Measurements from ENCODE around the gene HIVEP3. TPM values are rescaled to one million over a fixed set of nuclear protein-coding genes. Genes with fewer than 3 reads are reported as not detected.
A peak's percentile ranks its signal among the peaks of the same experiment; 100 is the strongest.

HIVEP3 gene
- 1 to 10 TPM in 3 of 4 donors, under 1 TPM in 1; 0.67 to 3.8 (median 1.8) TPM for polyA plus RNA-seq
- long read RNA-seq, donor 1 = 0 reads
- long read RNA-seq, donor 2 = 0 reads
- long read RNA-seq, donor 3 = 0 reads
- long read RNA-seq, donor 4 = 0 reads
- long read RNA-seq, donor 5 = 0 reads
- long read RNA-seq, donor 6 = 0 reads
- long read RNA-seq, donor 7 = 0 reads
- long read RNA-seq, donor 8 = 0 reads
- long read RNA-seq, donor 9 = 0 reads
- long read RNA-seq, donor 10 = 0 reads

DNA sequence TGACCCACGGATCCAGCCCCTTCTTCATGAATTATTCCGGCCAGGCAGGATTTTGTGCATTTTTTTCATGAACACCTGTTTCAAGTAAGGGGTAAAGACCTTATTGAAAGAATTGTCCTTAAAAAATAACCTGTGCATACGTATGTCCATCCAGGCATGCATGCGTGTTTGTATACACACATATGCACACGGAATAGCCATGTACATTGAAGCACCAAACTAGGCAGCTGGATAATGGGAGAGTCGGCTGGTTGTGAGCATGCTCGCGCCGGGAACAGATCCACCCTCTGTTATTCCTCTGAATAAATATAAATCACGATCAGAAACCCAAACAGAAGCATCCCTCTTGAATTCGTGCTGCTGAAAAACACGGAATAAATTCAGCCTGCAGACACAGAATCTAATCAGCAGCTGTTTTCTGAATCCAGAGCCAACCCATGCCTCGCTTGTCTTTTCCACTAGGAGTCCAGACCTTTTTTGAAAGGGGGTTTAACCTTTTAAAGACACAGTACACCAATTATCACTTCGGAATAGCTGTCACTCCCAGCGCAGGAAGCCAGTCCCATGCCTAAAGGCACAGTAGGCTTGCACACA, at the start of gene HIVEP3:
HIVEP3 (minus strand) TSS at position 473 of the 594 bp plus-strand sequence.
- Histone ChIP-seq H3K36me3 (ENCODE audit: control insufficient read depth in 3 of 3, insufficient read depth in 2 of 3, low read depth in 1 of 3, low read length in 3 of 3) (no peaks in the 10 kb centered on the region), H3K27me3 (ENCODE audit: control insufficient read depth in 3 of 3, insufficient read depth in 3 of 3, low read length in 3 of 3) (peaks cover 0 to 45% (median 0%) of the 10 kb centered on the region in 3 donors), H3K9me3 (ENCODE audit: control insufficient read depth in 2 of 2, insufficient read depth in 1 of 2, low read depth in 1 of 2, low read length in 1 of 2) (no peaks in the 10 kb centered on the region), H3K27ac (ENCODE audit: low read depth in 1 of 3, low read length in 2 of 3) (peak within 1 kb of the TSS in 2 of 3 donors; percentile 53 to 74), H3K4me3 (ENCODE audit: low read depth in 1 of 3, low read length in 3 of 3) (peak within 1 kb of the TSS in 2 of 3 donors; percentile 38 to 55), H3K4me1 (ENCODE audit: control insufficient read depth in 3 of 3, insufficient read depth in 2 of 3, low read depth in 1 of 3, low read length in 2 of 3) (peaks cover 0 to 7% (median 0%) of the 10 kb centered on the region in 3 donors)
- no peak for FAIRE-seq
- WGBS, 3 donors = 8 to 26% (median 19%) methylated on average over 15 of the region's 15 CpGs
- peak in 1 of 2 donors; percentile 11 for DNase-seq

DNA sequence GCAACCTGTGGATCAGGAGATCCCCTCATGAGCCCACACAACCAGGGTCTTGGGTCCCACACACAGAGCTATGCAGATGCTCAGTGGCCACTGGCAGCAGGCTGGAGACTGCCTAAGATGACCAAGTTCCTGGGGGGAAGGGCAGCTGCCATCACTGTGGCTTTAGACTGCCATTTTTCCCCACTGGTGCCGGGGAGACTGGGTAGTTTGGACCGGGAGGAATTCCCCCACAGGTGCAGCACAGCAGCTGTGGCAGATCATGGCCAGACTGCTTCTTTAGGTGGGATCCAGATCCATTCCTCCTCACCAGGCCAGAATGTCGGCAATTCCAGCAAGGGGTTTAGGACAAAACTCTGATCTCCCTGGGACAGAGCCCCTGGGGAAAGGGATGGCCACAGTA, 45.7 kb upstream of the HIVEP3 start:
- H3K27me3 ChIP-seq (ENCODE audit: control insufficient read depth in 3 of 3, insufficient read depth in 3 of 3, low read length in 3 of 3) = no peaks in the 10 kb centered on the region
- no peak overlapping the region for H3K4me3 ChIP-seq (ENCODE audit: low read depth in 1 of 3, low read length in 3 of 3)
- H3K36me3 ChIP-seq (ENCODE audit: control insufficient read depth in 3 of 3, insufficient read depth in 2 of 3, low read depth in 1 of 3, low read length in 3 of 3) = no peaks in the 10 kb centered on the region
- DNase-seq (no peak), FAIRE-seq (no peak)
- H3K4me1 ChIP-seq (ENCODE audit: control insufficient read depth in 3 of 3, insufficient read depth in 2 of 3, low read depth in 1 of 3, low read length in 2 of 3) = no peaks in the 10 kb centered on the region
- H3K9me3 ChIP-seq (ENCODE audit: control insufficient read depth in 2 of 2, insufficient read depth in 1 of 2, low read depth in 1 of 2, low read length in 1 of 2) = no peaks in the 10 kb centered on the region
- 84 to 90% (median 88%) methylated on average over 3 of the region's 3 CpGs for WGBS, 3 donors
- H3K27ac ChIP-seq (ENCODE audit: low read depth in 1 of 3, low read length in 2 of 3) = no peak overlapping the region

DNA sequence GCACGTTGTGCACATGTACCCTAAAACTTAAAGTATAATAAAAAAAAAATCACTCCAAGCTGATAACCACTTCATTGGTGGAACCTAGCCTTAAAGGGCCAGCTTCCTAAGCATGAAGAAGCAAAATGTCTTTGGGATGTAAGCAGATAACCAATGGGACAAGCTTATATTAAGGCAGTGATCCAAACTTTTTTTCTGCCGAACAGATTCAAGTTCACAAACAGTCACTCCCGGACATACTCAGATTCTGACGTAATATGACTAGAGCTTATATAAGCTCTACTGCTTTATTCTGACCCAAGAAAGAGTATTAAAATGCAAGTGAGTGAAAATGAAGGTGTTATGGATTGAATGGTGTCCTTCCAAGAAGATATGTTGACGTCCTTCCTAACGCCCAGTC, 44.9 kb upstream of the HIVEP3 start:
- 67 to 79% (median 76%) methylated on average over 6 of the region's 6 CpGs for WGBS, 3 donors
- Histone ChIP-seq H3K27me3 (ENCODE audit: control insufficient read depth in 3 of 3, insufficient read depth in 3 of 3, low read length in 3 of 3) (no peaks in the 10 kb centered on the region), H3K4me1 (ENCODE audit: control insufficient read depth in 3 of 3, insufficient read depth in 2 of 3, low read depth in 1 of 3, low read length in 2 of 3) (no peaks in the 10 kb centered on the region), H3K4me3 (ENCODE audit: low read depth in 1 of 3, low read length in 3 of 3) (no peak overlapping the region), H3K9me3 (ENCODE audit: control insufficient read depth in 2 of 2, insufficient read depth in 1 of 2, low read depth in 1 of 2, low read length in 1 of 2) (no peaks in the 10 kb centered on the region), H3K36me3 (ENCODE audit: control insufficient read depth in 3 of 3, insufficient read depth in 2 of 3, low read depth in 1 of 3, low read length in 3 of 3) (no peaks in the 10 kb centered on the region), H3K27ac (ENCODE audit: low read depth in 1 of 3, low read length in 2 of 3) (no peak overlapping the region)
- no peak for FAIRE-seq
- no peak for DNase-seq

DNA sequence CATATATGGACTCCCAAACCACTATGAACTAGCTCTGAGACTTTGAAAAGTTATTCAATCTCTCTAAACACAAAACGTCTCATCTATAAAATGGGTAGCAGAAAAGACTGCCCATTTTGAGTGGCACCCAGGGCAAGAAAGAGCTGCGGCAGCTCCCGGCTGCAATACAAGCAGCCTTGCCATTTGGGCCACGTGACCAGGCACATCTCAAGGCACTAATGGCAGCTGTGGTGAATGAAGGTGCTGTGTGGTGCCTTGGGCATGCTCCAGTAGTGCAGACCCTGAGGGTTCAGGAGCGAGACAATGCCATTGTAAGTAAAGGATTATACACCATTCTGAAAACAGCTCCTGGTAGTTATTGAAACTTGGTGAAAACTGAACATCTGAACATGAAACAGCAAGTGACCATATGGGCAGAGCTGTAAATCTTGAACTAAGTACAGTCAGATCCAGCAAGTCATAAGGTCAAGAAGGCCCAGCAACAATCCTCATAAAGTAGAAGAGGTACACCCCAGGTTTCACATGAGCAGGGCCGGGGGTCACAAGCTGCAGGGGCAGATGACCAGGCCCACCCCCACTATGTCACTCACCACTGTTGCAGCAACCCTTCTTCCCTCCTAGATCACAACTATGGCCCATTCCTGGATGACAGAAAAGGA, 39.4 kb upstream of the HIVEP3 start:
- FAIRE-seq (no peak), DNase-seq (no peak)
- H3K27me3 ChIP-seq (ENCODE audit: control insufficient read depth in 3 of 3, insufficient read depth in 3 of 3, low read length in 3 of 3) = no peaks in the 10 kb centered on the region
- no peak overlapping the region for H3K27ac ChIP-seq (ENCODE audit: low read depth in 1 of 3, low read length in 2 of 3)
- no peaks in the 10 kb centered on the region for H3K36me3 ChIP-seq (ENCODE audit: control insufficient read depth in 3 of 3, insufficient read depth in 2 of 3, low read depth in 1 of 3, low read length in 3 of 3)
- 71 to 88% (median 82%) methylated on average over 6 of the region's 6 CpGs for WGBS, 3 donors
- H3K4me1 ChIP-seq (ENCODE audit: control insufficient read depth in 3 of 3, insufficient read depth in 2 of 3, low read depth in 1 of 3, low read length in 2 of 3) = no peaks in the 10 kb centered on the region
- no peak overlapping the region for H3K4me3 ChIP-seq (ENCODE audit: low read depth in 1 of 3, low read length in 3 of 3)
- no peaks in the 10 kb centered on the region for H3K9me3 ChIP-seq (ENCODE audit: control insufficient read depth in 2 of 2, insufficient read depth in 1 of 2, low read depth in 1 of 2, low read length in 1 of 2)

DNA sequence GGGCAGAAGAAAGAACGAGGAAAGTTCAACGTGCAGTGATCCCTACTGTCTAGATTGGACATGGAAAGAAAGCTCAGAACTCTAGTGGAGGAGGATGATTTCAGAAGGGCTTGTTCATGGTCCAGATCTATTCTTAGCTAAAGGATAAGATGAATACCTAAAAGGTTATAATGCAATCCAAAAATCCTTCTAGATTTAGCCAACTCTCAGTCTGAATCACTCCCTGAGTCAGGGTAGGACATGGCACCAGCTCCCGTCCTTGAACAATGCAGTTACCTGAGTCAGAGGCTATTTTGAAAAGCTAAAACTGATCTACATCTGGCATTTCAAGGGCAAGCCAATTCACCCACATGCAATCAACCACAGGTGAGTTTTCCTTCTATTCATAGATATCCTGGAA, 38.8 kb upstream of the HIVEP3 start:
- Histone ChIP-seq H3K27ac (ENCODE audit: low read depth in 1 of 3, low read length in 2 of 3) (no peak overlapping the region), H3K36me3 (ENCODE audit: control insufficient read depth in 3 of 3, insufficient read depth in 2 of 3, low read depth in 1 of 3, low read length in 3 of 3) (no peaks in the 10 kb centered on the region), H3K27me3 (ENCODE audit: control insufficient read depth in 3 of 3, insufficient read depth in 3 of 3, low read length in 3 of 3) (no peaks in the 10 kb centered on the region), H3K4me3 (ENCODE audit: low read depth in 1 of 3, low read length in 3 of 3) (no peak overlapping the region), H3K4me1 (ENCODE audit: control insufficient read depth in 3 of 3, insufficient read depth in 2 of 3, low read depth in 1 of 3, low read length in 2 of 3) (no peaks in the 10 kb centered on the region), H3K9me3 (ENCODE audit: control insufficient read depth in 2 of 2, insufficient read depth in 1 of 2, low read depth in 1 of 2, low read length in 1 of 2) (no peaks in the 10 kb centered on the region)
- 81 to 90% (median 87%) methylated on average over 3 of the region's 3 CpGs for WGBS, 3 donors
- no peak for DNase-seq
- no peak for FAIRE-seq

DNA sequence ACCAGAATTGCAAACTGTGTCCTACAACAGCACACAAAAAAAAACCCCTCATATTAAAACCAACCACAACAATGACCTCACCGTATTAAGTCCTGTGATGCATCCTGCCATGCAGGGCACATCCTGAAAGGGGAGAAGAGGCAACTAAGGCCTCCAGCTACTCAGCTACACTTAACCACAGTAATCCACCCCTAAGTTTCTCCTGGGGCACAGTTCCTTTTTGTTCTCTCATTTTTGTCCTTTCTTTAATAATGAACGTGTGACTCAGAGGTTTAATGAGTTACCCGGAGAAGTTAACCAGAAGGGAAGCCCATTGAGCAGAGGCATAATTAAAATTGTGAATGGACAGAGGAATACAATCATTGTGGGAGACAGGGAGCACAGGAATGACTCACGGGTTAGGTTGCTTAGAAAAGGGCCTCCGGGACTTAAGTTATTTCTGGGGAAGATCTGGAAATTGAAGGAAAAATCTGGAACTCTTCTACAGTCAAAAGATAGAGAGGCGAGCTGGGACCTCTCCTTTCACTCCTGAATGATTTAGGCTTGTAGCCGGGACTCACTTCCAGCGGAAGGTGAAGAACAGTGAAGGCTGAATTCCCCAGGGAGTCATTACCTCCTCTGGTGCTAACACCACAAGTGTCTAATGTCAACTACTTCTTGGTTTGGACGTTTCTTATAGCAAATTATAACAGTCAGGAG, 36.9 kb upstream of the HIVEP3 start:
- Histone ChIP-seq H3K36me3 (ENCODE audit: control insufficient read depth in 3 of 3, insufficient read depth in 2 of 3, low read depth in 1 of 3, low read length in 3 of 3) (no peaks in the 10 kb centered on the region), H3K27ac (ENCODE audit: low read depth in 1 of 3, low read length in 2 of 3) (no peak overlapping the region), H3K27me3 (ENCODE audit: control insufficient read depth in 3 of 3, insufficient read depth in 3 of 3, low read length in 3 of 3) (no peaks in the 10 kb centered on the region), H3K9me3 (ENCODE audit: control insufficient read depth in 2 of 2, insufficient read depth in 1 of 2, low read depth in 1 of 2, low read length in 1 of 2) (no peaks in the 10 kb centered on the region), H3K4me1 (ENCODE audit: control insufficient read depth in 3 of 3, insufficient read depth in 2 of 3, low read depth in 1 of 3, low read length in 2 of 3) (no peaks in the 10 kb centered on the region), H3K4me3 (ENCODE audit: low read depth in 1 of 3, low read length in 3 of 3) (no peak overlapping the region)
- WGBS, 3 donors = 49 to 58% (median 55%) methylated on average over 9 of the region's 9 CpGs
- DNase-seq = no peak
- FAIRE-seq = no peak

DNA sequence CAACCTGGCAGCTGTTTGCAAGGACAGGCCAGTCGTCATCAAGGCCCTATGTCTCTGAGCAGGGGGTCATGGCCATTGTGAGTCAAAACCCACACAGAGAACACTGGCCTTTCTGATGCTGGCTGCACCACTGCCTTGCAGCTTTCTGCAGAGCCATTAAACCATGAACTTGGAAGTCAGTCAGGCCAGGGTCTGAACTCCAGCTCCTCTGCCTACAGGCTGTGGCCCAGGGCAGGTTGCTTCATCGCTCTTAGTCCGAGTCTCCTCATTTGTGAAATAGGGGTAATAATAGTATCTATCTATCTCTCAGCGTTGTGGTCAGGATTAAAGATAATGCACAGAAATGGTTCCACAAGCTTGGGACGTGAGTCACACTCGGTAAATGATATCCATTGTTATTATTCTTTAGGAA, 35.8 kb upstream of the HIVEP3 start:
- no peaks in the 10 kb centered on the region for H3K4me1 ChIP-seq (ENCODE audit: control insufficient read depth in 3 of 3, insufficient read depth in 2 of 3, low read depth in 1 of 3, low read length in 2 of 3)
- no peak for FAIRE-seq
- no peak overlapping the region for H3K4me3 ChIP-seq (ENCODE audit: low read depth in 1 of 3, low read length in 3 of 3)
- no peaks in the 10 kb centered on the region for H3K36me3 ChIP-seq (ENCODE audit: control insufficient read depth in 3 of 3, insufficient read depth in 2 of 3, low read depth in 1 of 3, low read length in 3 of 3)
- WGBS, 3 donors = 70 to 78% (median 71%) methylated on average over 6 of the region's 6 CpGs
- peaks cover 0 to 6% of the 10 kb centered on the region in 2 donors for H3K9me3 ChIP-seq (ENCODE audit: control insufficient read depth in 2 of 2, insufficient read depth in 1 of 2, low read depth in 1 of 2, low read length in 1 of 2)
- H3K27ac ChIP-seq (ENCODE audit: low read depth in 1 of 3, low read length in 2 of 3) = no peak overlapping the region
- no peak for DNase-seq
- no peaks in the 10 kb centered on the region for H3K27me3 ChIP-seq (ENCODE audit: control insufficient read depth in 3 of 3, insufficient read depth in 3 of 3, low read length in 3 of 3)

DNA sequence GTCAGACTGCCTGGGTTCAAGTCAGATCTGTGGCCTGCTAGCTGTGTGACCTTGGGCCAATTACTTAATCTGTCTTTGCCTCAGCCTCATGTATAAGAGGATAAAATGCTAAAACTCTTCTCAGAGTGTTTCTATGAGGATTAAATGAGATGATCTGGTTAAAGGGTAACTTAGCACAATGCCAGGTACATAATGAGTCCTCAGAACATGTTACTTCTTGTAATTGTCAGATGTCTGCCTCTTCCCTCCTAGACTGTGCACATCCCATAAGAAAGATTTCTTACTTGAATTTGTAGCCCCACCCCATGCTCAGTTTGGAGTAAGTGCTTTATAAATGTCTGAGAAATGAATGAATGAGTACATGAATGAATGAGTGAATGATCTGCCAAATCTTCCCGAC, 34.6 kb upstream of the HIVEP3 start:
- H3K4me3 ChIP-seq (ENCODE audit: low read depth in 1 of 3, low read length in 3 of 3) = no peak overlapping the region
- no peaks in the 10 kb centered on the region for H3K4me1 ChIP-seq (ENCODE audit: control insufficient read depth in 3 of 3, insufficient read depth in 2 of 3, low read depth in 1 of 3, low read length in 2 of 3)
- H3K9me3 ChIP-seq (ENCODE audit: control insufficient read depth in 2 of 2, insufficient read depth in 1 of 2, low read depth in 1 of 2, low read length in 1 of 2) = peaks cover 0 to 7% of the 10 kb centered on the region in 2 donors
- H3K27ac ChIP-seq (ENCODE audit: low read depth in 1 of 3, low read length in 2 of 3) = no peak overlapping the region
- H3K36me3 ChIP-seq (ENCODE audit: control insufficient read depth in 3 of 3, insufficient read depth in 2 of 3, low read depth in 1 of 3, low read length in 3 of 3) = no peaks in the 10 kb centered on the region
- H3K27me3 ChIP-seq (ENCODE audit: control insufficient read depth in 3 of 3, insufficient read depth in 3 of 3, low read length in 3 of 3) = no peaks in the 10 kb centered on the region
- DNase-seq (no peak), FAIRE-seq (no peak)
- 78 to 93% (median 91%) methylated on average over 1 of the region's 1 CpG for WGBS, 3 donors

Data from small intestine (tissue), 16 donors.